Stimulated activated CD8-positive, alpha-beta memory T cell treated with anti-CD3 and anti-CD28 coated beads, Interleukin-12 subunit alpha, Interleukin-12 subunit beta, amount 100 ng/mL, for 4 hours (primary cell): ENCODE measurements around the gene PARM1.
"Not testable (repeated sequence)": the region's sequence is repeated elsewhere in the genome, so short reads cannot be mapped to it uniquely, and the experiment has no call there.

ENCODE experiments used
- DNase-seq: peaks from one replicate; pipeline ENCODE4 v3.0.0-alpha.2; 2020; ENCODE audit warnings: low read depth

PARM1 gene

GRCh38 chr4:74983253-74983635, 50.3 kb downstream of the PARM1 start:
- DNase-seq = no peak

DNA sequence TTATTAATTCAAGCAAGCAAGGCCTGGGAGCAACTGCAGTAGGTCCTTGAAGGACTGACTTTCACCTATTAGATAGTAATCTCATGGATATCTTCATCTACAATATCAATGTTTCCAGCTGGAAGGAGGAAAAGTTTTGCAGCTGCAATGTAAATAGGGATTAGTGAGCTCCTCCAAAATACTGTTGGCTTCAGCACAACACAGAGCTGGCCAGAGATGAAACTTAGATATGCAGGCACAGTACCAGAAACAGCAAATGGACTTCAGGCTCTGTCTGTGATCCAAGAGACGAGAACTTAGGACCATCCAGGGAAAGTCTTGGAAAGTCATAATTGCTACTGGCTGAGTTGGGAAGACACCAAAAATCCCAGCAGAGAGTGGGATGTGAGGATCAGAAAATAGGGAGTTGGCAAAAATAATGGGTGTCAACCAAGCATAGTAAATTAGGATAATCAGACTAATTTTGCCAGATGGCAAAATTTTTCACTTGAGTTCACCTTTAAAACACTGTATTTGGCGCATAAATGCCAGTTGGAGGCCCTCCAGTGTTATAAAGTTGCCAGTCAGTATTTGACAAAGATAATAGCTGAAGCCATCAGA, 57.5 kb downstream of the PARM1 start:
- no peak for DNase-seq

DNA sequence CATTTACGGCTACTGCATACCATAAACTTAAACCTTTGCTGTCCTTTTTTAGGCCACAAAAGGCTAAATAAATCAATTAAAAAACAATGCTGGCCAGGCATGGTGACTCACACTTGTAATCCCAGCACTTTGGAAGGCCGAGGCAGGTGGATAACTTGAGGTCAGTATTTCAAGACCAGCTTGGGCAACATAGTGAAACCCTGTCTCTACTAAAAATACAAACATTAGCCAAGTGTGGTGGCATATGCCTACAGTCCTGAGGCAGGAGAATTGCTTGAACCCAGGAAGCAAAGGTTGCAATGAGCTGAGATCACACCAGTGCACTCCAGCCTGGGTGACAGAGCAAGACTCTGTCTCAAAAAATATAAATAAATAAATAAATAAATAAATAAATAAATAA, 61.5 kb downstream of the PARM1 start:
- DNase-seq = not testable (repeated sequence)

GRCh38 chr4:74996996-74997395, 64.1 kb downstream of the PARM1 start:
- no peak for DNase-seq

GRCh38 chr4:74997948-74998729, 65.2 kb downstream of the PARM1 start:
- no peak for DNase-seq

DNA sequence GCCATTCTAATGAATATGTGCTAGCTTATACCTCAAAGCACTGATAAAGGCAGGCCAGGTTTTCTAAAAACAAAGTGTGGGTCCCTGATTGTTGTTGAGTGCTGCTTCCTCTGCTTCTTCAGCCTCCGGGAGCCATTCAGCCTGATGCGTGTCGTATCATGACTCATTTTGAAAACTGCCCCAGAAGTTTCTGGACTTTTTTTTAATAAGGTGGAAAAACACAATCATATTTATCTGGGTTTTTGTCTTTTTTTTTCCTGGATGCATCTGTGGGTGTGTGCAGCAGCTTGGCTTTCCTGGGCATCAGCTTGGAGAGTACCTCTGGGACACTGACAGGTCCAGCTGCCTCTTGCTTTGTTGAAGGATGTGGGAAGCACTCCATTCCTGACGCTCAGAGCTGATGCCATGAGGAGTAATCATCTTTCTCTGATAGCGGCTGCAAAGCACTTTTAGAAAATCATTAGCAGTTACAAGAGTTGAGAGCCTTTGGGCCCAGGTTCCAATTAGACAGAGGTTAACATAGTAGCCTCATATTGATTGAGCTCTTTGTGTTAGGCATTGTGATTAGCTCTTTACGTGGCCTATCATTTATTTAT, 66.9 kb downstream of the PARM1 start:
- DNase-seq = no peak

DNA sequence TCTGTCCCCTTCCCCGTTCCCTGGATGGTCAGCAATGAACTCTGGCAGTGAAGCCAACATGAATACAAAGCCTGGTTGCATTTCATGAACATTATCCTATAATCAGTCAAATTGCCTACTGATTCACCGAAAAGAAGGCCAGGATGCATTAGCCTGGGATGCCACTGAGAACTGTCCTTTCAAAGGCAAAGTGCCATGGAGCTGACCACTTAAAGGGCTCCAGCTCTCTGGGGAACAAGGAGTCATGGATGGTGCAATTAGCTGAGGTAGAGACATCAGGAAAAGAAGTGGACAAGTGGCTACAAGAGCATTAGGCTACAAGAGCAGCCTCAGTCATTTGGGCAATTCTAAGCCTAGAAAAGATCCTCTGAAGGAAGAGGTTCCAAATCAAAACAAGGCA, 69.0 kb downstream of the PARM1 start:
- DNase-seq = no peak

DNA sequence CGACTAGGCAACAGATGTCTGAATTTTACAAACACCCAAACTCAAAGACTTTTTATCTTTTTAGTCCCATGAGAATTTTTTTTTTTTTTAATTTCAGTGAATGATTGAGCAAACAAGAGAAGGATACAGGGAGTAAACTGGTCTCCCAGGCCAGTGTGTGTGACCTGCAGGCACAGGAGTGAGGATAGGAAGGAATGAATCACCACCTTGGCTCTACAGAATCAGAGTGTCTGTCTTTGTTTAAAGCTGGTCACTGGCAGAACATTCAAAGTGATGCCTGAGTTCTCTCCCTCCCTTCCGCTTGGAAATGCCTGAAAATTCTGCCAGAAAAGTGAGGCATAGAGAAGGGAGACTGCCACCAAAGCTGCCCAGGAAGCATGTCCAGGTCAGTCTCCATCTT, 69.5 kb downstream of the PARM1 start:
- DNase-seq = no peak

DNA sequence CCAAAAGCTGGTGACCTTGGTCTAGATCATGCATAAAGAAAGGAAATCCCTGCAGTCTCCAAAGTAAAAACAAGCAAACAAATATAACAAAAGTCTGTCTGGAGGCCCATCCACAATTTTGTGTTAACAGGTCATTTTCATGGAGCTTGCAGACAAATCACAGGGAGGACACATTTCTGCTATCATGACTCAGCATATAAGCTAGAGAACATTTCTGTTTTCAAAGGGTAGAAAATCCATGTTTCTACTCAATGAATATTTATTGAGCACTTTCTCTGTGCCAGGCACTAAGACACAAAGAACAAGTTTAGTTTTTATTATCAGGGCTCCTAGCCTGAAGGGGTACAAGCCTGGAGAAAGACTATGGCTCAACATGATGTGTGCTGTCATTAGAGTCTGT, 71.1 kb downstream of the PARM1 start:
- DNase-seq = no peak

DNA sequence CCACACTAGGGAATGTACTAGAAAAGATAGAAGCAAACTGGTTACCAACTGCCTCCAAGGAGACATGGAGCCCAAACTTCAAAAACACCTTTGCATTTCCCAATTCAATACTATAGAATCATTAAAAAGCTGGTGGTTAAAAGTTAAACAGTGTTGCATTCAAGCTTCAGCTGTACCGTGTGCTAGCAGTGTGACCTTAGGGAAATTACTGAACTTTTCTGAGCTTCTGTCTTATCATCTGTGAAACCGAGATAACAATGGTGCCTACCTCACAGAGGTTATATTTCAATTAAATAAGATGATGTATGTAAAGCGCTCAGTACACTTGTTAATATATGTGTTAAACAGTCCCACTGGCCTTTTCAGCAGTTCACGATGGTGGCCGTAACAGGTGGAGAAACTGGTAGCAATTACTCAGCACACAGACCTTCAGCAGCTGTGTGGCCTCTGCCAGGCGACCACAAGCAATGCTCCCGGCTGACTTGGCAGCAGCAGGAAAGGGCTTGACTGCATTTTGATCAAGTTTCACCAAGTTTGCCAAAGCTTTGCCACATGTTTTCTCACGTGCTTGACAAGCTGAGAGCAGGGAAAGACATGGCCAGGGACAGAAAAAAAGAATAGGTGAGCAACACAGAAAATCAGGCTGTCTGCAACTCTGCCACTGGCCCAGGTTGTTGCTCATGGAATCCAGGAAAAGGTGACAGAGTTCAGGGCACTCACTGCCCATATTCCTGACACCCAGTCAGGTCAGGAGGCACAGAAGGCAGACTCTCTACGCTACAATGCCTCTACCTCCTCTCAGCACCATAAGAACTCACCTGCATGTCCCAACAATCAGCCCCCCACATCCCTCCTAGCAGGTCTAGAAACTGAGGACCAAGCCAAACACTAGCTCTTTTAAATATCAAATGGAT, 72.1 kb downstream of the PARM1 start:
- no peak for DNase-seq

DNA sequence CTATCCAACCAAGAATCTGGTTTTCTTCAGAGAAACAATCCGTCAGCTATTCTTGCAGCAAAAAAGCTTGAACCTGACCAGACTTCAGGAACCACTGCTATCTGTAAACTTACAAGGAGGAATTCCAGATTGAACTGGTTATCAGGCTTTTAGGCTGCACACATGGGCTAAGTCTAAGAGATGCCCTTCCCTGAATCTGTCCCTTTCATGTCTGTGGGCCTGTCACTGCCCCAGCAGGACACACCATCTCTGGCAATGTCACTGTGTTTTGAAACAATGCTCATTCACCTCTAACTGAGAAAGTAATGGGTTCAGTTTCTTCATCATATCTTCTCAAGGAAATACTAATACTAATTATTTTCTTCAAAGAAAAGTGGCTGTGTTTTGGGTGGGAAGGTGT, 72.8 kb downstream of the PARM1 start:
- no peak for DNase-seq

DNA sequence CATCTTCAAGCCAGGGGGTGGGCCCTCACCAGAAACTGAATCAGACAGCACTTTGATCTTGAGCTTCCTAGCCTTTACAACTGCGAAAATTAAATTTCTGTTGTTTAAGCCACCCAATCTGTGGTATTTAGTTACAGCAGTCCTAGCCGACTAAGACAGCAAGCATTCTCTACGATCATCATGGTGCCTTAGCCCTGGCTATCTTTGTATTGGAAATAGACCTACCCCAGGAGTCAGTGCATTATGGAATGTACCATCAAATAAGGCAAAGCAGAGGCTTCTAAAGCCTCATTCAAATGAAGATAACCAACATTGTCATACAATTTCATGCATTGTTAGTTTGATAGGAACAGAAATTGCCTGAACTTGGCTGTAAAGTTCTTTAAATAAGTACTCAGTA, 75.0 kb downstream of the PARM1 start:
- no peak for DNase-seq

DNA sequence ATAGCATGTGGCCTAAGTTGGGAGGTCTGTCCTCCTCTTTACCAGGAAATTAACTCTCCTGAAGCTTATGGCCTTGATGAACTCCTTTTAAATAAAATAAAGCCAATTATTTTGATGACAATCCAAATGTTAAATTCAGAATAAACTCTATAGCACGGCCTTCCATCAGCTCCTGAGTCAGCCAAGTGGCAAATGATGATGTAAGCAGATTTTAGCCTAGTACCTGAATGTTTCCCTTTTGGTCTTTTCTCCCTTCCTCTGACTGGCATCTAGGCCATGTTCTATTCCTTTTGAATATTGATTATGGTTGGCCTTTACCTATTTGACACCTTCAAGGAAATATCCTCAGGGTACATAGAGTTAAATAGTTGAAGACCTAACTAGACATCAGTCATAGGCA, 76.2 kb downstream of the PARM1 start:
- DNase-seq = no peak

DNA sequence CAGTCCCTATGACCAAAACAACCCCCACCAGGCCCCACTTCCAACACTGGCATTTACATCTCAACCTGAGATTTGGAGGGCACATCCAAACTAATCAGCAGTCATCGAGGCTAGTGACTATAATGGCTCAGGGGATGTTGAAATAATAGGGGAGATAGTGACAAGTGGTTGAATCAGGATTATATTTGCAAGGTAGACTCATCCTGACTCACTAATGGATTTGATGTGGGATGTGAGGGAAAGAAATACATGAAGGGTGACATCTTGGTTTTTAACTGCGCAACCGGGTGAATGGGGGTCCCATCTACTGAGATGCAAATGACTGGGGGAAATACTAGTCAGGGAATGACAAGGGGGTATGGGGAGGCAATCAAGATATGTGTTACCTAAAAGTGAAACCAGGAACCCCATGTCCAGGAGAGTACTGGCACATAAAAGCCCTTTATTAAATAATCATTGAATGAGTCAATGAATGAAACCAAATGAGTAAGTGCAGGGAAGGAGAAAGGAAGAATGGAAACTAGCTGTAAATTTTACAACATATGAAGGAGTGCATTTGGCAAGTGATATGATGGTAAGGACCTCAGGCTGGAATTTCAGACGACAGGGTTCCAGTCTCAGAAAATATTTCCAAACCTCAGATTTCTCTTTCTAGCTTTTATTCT, 78.3 kb downstream of the PARM1 start:
- no peak for DNase-seq

DNA sequence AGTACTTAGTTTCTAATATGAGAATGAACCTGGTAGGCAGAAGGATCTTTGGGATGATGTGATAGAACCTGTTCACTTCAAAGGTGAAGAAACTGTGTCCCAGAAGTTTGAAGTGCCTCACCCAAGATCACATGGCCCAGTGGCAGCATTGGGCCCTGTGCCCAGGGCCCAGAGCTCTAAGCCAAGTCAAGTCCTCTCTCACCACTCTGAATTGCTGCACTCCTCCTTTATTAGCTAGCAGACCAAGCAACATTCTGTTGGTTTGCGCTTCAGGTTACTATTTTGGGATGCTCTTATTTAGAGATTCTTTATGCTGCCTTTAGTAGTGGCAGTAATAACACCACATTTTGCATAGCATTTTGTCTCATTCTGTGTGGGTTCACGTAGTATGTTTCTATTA, 82.7 kb downstream of the PARM1 start:
- DNase-seq = no peak

GRCh38 chr4:75016472-75016871, 83.6 kb downstream of the PARM1 start:
- DNase-seq = no peak

DNA sequence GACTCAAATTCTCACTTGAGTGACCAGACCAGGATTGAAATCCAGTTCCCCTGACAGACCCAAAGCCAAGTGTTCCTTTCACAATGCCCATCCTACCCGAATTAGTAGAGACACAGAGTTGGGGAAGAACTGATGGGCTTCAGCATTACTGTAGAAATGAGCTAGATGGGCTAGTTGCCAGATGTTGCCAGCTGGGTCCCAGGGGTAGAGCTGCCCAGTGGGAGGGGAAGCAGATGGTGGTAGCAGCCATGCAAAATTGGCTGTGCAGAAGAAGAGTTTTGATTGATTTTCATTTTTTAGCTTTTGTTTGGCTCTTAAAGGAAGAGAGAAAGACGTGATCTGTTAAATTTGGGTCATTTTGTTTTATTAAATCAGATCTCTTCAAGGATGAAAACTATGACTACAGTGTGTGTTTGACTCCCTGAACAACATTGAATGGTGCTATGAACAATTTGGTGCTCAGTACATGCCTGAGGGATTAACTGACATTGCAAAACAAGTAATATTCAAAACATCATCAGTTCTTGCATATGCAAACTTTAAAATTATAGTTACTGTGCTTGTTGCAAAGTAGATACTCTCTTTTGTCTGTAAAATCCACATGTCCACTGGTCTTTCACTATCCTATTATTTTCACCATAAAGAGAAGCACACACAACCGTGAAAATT, 86.0 kb downstream of the PARM1 start:
- DNase-seq = no peak

- DNase-seq = no peak
Observed at GRCh38 chr4:75025431-75025830, 92.5 kb downstream of the PARM1 start.

DNA sequence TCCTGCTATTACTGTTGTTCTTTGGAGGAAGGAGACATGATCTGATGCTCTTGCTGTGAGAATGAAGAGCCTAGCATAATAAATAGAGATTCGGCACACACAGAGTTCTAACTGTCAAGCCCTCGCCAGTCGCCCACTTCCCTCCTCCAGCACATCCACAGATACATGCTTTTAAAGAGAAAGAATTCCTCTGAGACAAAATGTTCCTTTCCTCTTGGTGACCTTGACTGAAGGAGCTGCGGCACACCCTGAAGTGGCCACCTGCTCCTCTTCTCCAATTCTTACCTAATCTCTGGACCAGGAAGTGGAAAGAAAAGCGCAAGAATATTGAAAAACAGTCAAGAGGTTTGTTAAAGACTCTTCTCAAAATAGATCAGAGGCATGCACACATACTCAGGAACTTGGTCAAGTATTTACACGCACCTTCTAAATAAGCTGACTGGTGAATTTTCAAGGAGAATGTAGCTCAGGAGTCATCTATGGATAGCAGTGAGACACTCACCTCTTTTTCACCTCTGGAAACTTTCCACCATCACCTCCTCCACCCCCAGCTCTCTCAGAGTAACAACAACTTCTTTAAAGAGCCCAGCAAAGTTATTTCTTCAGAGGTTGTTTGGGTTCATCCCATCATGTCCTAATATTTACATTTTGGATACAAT, 95.4 kb downstream of the PARM1 start:
- DNase-seq = no peak

GRCh38 chr4:75030028-75030427, 97.1 kb downstream of the PARM1 start:
- no peak for DNase-seq

DNA sequence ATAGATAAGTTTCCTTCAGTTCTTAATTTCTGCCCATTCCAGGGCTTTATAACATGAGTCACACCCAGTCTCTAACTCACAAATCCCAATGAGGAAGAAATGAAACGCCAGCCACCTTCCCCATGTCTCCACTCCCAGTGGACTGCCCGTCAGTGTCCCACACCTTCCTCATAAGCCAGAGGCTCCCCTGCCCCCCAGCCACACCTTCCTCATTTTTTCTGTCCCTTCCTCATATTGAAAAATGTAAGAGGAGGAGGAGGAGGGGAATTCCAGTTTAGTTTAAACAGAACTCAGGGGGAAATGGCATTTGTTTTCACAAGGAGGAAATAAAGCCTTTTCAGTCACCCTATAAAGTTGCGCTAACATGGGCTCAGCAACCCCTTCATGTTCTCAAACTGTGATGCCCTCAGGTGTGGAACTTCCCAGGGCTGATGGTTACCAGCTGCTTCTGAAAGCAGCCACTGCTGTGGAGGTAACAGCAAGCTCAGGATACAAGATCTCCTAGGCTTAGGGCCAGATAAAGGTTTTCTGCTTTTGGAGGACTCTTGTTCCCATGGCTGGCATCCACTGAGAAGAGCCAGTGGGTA, 97.8 kb downstream of the PARM1 start:
- no peak for DNase-seq
